ENCODE measurements around the gene CCL23. TPM values are rescaled to one million over a fixed set of nuclear protein-coding genes. Genes with fewer than 3 reads are reported as not detected.

The CCL23 gene
- total RNA-seq, 1 experiment from 2014 or later = not detected

GRCh38 chr17:36034127-36034526, 16.4 kb upstream of the CCL23 start:
- no peak overlapping the region for H2BK15ac ChIP-seq (ENCODE audit: low read depth, low read length)
- no peak overlapping the region for H3K27ac Mint-ChIP-seq
- H3K4me2 ChIP-seq (ENCODE audit: insufficient read depth, insufficient read length, low read length) = no peak overlapping the region
- H3K14ac ChIP-seq (ENCODE audit: insufficient read depth, low read length) = no peak overlapping the region
- H2AK5ac ChIP-seq (ENCODE audit: insufficient read length, low read length) = no peak overlapping the region
- no peak for TF ChIP-seq CTCF (conservative IDR thresholded peaks at IDR 0.05)
- no peak overlapping the region for H2BK120ac ChIP-seq (ENCODE audit: low read depth, low read length, poor library complexity, severe bottlenecking)
- H3K27ac ChIP-seq (ENCODE audit: insufficient read length, low read depth, low read length) = no peak overlapping the region
- no peak overlapping the region for H3K18ac ChIP-seq (ENCODE audit: insufficient read length, low read depth, low read length)
- no peaks in the 10 kb centered on the region for H4K20me1 ChIP-seq (ENCODE audit: control insufficient read depth, insufficient read depth, insufficient read length)
- no peak overlapping the region for H3K4ac ChIP-seq (ENCODE audit: low read depth, low read length)
- no peak overlapping the region for H2BK12ac ChIP-seq (ENCODE audit: insufficient read length, low read depth, low read length)
- no peak overlapping the region for H4K91ac ChIP-seq (ENCODE audit: insufficient read length, low read depth, low read length)
- H3K4me1 ChIP-seq (ENCODE audit: insufficient read depth, low read length) = no peaks in the 10 kb centered on the region
- no peaks in the 10 kb centered on the region for H3K27me3 ChIP-seq (ENCODE audit: insufficient read depth, low read length)
- H3K4me3 Mint-ChIP-seq = no peak overlapping the region
- H3K23ac ChIP-seq (ENCODE audit: insufficient read length, low read depth, low read length) = no peak overlapping the region
- no peaks in the 10 kb centered on the region; a peak in 1 of 7 replicates for H3K36me3 Mint-ChIP-seq (ENCODE audit: insufficient read depth in 1 of 3, low read depth in 3 of 3)
- no peak overlapping the region for H4K8ac ChIP-seq (replicated peaks; ENCODE audit: insufficient read length, low read depth, low read length)
- H4K5ac ChIP-seq (ENCODE audit: insufficient read length, low read depth, low read length) = no peak overlapping the region
- no peak overlapping the region for H2BK5ac ChIP-seq (ENCODE audit: insufficient read length, low read length)
- no peaks in the 10 kb centered on the region for H3K9me3 Mint-ChIP-seq
- peaks cover 7% of the 10 kb centered on the region for H3K27me3 Mint-ChIP-seq (ENCODE audit: low read depth)
- no peaks in the 10 kb centered on the region for H3K9me3 ChIP-seq (ENCODE audit: control insufficient read depth, low read depth, low read length)
- WGBS (ENCODE audit: extremely low coverage, insufficient read length, low lambda C conversion rate) = no CpG with 5 or more reads among the region's 3 CpGs
- H3K9ac ChIP-seq (ENCODE audit: extremely low read depth, insufficient read length, low read length) = no peak overlapping the region
- no peak overlapping the region for H3K56ac ChIP-seq (ENCODE audit: insufficient read length, low read depth, low read length)
- H3K79me2 ChIP-seq (ENCODE audit: insufficient read depth, low read length) = no peaks in the 10 kb centered on the region
- H3K79me1 ChIP-seq (ENCODE audit: insufficient read depth, low read depth, low read length, poor library complexity, severe bottlenecking) = no peaks in the 10 kb centered on the region
- DNase-seq = no peak
- no peaks in the 10 kb centered on the region for H3K23me2 ChIP-seq (ENCODE audit: insufficient read length, low read depth, low read length, poor library complexity, severe bottlenecking)
- H2AFZ ChIP-seq (ENCODE audit: low read length) = no peak overlapping the region
- H3K4me1 Mint-ChIP-seq = peaks cover 5 to 8% of the 10 kb centered on the region in 2 experiments
- H3T11ph ChIP-seq (ENCODE audit: low read length) = no peak overlapping the region
- no peak overlapping the region for H2BK20ac ChIP-seq (ENCODE audit: low read depth, low read length, poor library complexity, severe bottlenecking)
